Breast epithelium (tissue), 3 donors: ENCODE results near the gene TMEM108.

Experiments
- CTCF ChIP-seq, 3 donors: fragments of 450-650 bp; IDR thresholded peaks; one replicate each; pipeline ENCODE4 v1.5.1; 2016 to 2017; ENCODE audit warnings: antibody characterized with exemption in 3 of 3, mild to moderate bottlenecking in 3 of 3, moderate library complexity in 3 of 3
- POLR2A ChIP-seq: fragments of 450-650 bp; IDR thresholded peaks from one replicate; pipeline ENCODE4 v1.6.1; 2016; ENCODE audit warnings: antibody characterized with exemption, mild to moderate bottlenecking, moderate library complexity
- POLR2AphosphoS5 ChIP-seq, 3 donors: sonication (generic); formaldehyde crosslinking; IDR thresholded peaks; one replicate each; pipeline ENCODE4 v1.6.1; 2017; ENCODE audit warnings: antibody characterized with exemption in 3 of 3

GRCh38 chr3:133021206-133021605 lies 17.0 kb upstream of the TMEM108 start:
- TF ChIP-seq CTCF (IDR thresholded peaks at IDR 0.05) (no peak), POLR2A (no peak), POLR2AphosphoS5 (IDR thresholded peaks at IDR 0.05) (no peak)
